GM18505 (cell line): ENCODE data around the gene ILF3.
"Not testable (repeated sequence)": the region's sequence is repeated elsewhere in the genome, so short reads cannot be mapped to it uniquely, and the experiment has no call there.

Source experiments
- ATAC-seq: cut with Tn5 transposase; IDR thresholded peaks from one replicate; pipeline ENCODE4 v1.9.1; 2021; ENCODE audit not compliant: unreplicated experiment
- POLR2A ChIP-seq: IDR thresholded peaks from 4 replicates; pipeline ENCODE4 v1.6.1; 2011; ENCODE audit warnings: borderline replicate concordance; ENCODE audit not compliant: insufficient read depth, insufficient read length; ENCODE audit errors: extremely low read depth

Gene ILF3

DNA sequence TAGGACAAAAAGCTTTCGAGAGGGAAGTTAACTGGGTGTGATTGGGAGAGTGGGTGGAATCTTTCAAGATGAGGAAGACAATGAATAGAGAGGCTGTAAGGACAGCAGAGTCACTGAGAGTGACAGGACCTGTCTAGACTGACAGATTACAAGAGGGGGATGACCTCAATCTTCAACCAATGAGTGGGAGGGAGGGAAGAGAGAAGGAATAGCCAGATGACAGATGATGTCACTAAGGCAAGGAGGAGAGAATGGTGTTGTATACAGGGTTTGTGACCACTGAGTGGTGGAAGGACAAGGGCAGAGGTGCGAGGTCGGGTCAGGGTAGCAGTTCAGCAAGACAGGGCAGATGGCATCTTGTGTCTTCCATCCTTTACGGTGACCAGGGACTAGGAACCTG is 5.8 kb upstream of the ILF3 start:
- TF ChIP-seq POLR2A, result no peak
- ATAC-seq, result no peak

DNA sequence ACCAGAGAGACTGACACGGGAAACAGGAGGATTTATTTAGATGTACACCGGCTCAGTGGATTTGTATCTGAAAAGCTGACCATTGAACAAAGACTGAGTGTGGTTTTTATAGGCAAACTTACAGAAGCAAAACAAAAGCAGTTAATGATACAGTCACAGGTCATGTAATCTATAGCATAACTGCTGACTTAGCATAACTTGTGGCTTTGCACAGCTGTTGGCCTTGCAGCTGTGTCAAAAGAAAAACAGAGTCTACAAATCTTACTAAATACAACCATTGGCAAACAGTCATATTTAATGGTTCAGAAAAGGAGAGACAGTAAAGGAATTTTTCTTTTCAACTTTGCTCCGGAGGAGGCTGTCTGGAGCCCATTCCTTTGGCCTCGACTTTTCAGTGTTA is 2.3 kb upstream of the ILF3 start:
- no peak for ATAC-seq
- no peak for TF ChIP-seq POLR2A

DNA sequence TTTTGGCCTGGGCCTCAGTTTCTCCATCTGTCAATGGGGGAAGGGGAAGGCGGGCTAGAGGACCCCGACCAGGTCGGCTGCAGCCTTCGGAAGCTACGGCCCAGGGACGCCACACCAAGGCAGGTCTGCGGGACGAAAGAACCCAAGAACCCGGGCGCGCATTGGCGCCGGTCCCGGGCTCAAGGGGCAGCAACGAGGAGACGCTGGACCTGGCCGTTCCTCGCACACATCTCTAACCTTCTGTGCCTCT is 739 bp upstream of the ILF3 start:
- ATAC-seq, result no peak

DNA sequence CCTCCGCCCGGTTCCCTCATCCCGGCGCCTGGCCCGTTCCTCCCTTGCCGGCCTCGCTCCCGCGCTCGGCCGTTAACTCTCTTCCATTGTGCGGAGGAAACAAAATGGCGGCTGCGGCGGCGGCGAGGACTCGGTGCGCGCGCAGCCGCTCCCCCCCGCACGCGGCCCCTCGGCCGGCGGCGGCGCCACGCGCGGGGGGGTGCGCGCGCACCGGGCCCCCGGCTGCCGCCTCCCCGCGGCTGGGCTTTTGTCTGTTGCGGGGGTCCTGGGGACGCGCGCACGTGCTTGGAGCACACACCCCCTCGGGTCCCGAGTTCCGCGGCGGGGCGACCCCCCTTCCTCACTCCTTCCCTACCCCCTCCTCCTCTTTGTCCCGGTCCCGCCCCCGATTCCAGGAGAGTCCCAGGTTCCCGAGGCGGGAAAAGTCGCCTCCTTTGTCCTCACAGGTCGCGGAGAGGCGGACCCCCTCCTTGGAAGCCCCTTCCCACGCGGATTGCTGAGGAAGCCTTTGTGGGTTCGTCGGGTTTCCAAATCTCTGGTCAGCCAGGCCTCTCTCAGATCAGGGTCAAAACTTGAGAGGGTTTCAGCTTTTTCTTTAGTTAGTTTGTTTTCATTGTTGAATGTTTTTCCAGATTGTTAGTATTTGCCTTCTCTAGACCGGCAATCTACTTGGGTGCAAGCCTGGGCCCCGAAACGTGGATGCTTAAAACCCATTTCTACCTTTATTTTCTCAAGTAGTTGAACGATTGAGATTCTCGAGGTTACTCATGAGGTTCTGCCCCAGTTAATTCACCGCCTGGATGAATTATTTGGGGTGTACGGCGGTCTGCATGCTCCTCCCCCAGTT is 687 bp downstream of the ILF3 start:
- peak; percentile 27 for ATAC-seq
- TF ChIP-seq POLR2A, result peak; percentile 31

More for the DNA sequence above, 739 bp upstream of the ILF3 start:
- TF ChIP-seq POLR2A, result no peak

DNA sequence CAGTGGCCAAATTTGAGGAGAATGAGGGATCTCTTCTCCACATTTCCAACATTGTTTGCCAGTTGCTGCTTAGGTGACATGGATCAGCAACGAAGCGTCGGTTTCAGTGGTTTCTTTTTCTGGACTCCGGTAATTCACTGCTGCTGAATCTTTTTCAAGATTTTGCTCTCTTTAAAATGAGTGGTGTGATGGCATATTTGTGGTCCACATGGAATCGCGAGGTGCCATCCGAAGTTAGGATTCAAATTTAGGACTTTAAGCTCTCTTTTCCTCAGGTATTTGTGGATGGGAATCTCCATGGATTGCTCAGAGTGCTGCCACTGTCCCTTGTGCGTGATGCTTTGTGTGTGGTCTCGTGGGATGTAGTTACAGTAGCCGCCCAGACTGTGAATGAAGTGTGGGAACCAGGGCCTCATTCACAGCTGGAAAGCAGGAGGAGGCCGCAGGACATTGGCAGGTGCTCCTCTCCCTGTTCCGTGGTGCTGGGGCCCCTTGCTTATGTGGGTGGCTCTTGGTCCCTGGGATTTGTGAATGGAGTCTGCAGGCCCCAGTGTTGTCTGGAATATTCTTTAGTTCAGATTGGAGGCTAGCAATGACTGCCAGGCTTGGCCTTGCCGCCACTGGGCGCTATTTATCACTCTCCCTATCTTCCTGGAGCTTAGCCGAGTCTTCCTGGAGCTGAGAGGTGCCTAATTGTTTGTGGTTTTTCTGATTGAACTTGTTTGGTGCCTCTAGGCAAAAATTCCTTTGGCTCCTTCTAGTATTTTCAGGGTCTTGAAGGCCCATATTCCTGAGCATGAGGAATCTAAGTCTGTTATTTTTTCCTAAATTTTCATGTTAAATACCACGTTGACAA is 1.5 kb downstream of the ILF3 start:
- no peak for TF ChIP-seq POLR2A
- no peak for ATAC-seq

DNA sequence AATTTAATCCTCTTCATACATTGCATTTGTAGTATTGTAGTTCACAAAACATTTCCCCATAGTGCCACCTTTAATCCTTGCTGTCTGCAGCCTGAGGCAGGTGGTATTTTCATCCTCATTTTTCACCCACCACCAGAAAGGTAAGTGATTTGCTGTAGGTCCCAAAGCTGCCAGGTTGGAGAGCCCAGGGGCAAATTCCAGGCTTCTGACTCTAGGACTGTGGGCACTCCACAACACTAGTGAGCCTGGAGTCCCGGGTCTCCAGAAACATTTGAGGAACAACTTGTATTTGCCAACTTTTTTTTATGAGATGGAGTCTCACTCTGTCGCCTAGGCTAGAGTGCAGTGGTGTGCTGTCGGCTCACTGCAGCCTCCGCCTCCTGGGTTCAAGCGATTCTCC is 6.2 kb downstream of the ILF3 start:
- TF ChIP-seq POLR2A, result no peak
- ATAC-seq, result no peak

DNA sequence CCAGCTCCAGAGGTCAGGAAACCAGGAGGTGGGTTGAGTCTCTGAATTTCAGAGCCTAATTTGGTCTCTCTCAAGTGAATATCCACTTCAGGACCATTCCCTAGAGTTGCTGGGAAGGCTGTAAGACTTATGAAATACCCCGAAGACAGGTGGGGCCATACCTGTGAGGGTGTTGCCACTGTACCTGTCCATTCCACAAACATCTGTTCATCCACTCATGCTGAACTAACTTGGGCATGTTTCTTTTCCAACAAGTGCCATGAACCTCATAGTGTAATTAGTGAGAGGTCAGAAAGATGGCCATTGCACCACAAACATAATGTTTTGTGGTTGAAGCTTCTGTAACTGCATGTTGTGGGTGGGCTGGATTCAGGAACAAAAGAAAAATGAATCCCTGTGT is 7.8 kb downstream of the ILF3 start:
- no peak for TF ChIP-seq POLR2A
- ATAC-seq, result no peak

DNA sequence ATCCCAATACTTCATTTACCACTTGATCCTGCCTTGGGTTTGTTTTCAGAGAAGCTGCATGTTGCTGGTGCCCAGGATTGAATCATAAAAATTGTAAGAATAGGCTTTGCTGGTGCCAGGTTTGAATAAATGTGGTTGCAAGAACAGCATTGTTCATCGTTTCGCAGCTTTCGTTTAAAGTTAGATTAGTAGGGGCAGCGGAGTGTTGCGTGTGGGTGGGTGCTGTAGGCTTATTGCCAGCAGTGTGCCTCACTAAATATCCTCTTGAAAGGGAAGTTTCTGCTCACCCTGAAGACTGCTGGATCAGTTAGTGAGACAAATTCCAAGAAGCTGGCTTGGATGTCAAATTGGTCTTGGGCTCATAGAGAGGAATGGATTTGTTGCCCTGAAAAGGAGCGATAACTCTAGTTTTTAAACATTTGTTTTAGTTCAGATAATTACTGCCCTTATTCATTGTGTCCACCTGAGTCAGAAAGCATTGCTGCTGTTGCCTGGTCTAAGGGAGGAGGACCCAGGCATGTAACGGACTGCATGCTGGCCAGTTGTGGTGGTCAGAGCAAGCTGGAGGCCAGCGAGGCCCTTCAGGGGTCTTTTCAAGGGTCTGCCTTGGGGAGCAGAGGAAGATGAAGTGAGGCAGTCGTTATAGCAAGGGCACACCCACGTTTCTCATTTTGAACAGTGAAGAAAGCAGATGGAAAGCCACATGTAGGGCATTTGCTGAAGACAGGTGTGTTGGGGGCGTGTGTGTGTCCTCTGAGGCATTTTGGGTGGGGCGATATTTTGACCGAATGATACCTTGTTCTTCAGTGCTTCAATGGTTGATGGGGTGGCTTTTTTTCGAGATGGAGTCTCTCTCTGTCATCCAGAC is 8.5 kb downstream of the ILF3 start:
- TF ChIP-seq POLR2A, result no peak
- ATAC-seq, result no peak

DNA sequence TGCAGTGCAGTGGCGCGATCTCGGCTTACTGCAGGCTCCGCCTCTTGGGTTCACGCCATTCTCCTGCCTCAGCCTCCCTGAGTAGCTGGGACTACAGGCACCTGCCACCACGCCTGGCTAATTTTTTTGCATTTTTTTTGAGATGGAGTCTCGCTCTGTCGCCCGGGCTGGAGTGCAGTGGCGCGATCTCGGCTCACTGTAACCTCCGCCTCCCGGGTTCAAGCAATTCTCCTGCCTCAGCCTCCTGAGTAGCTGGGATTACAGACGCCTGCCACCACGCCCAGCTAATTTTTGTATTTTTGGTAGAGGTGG is 9.1 kb downstream of the ILF3 start:
- ATAC-seq, result not testable (repeated sequence)

DNA sequence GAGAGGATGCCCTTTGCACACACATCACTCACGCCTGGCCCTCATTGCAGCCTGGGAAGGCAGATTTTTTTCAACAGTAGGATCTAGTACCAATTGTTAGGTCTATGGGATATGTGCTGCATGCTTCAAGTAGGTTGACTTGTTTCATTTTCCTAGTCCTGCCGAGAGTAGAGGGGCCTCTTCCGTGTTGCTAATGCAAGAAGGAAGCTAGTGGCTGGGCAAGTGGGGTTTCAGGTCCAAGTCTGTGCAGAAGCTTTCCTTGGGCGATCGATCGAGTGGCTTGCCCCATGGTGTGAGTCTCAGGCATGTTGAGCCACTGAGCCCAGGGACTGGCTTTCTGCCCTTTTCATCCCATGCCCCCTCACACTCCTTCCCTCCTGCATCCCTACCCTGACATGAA is 13.7 kb downstream of the ILF3 start:
- TF ChIP-seq POLR2A, result no peak
- ATAC-seq, result no peak

DNA sequence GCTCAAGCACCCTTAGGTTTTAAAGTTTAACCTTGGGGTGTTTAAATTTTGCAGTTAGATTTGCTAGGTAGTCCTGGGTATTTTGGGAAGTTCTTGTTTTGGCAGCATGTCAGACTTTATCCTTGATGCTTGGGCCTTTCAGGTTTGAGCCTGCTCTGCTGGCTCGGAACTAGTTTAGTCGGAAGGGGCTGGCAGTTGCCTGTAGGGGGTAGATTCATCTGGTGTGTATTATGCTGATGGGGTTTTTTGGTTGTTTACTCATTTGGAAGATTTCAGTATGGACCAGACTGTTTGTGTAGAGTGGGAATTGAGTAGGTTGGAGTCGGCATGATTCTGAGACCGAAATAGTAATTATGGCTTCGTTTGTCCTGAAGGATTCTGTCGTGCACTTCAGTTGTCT is 15.1 kb downstream of the ILF3 start:
- no peak for ATAC-seq
- no peak for TF ChIP-seq POLR2A

DNA sequence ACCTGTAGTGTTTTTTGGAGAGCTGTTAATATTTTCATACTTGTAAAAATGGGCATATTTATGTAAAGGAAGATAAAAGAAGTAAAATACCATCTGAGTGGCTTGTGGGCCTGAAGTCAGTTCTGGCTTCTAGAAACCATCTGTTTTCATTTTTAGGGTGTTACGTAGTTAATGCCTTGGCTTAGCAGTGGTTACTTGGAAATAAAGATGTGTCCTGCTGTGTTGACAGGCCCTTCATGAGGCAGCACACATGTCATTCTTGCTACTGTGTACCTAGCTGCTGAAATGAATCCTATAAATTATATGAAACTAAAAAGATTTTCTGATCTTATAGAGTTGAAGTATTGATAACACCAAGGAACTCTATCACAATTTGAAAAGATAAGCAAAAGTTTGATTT is 16.0 kb downstream of the ILF3 start:
- no peak for TF ChIP-seq POLR2A
- ATAC-seq, result no peak

DNA sequence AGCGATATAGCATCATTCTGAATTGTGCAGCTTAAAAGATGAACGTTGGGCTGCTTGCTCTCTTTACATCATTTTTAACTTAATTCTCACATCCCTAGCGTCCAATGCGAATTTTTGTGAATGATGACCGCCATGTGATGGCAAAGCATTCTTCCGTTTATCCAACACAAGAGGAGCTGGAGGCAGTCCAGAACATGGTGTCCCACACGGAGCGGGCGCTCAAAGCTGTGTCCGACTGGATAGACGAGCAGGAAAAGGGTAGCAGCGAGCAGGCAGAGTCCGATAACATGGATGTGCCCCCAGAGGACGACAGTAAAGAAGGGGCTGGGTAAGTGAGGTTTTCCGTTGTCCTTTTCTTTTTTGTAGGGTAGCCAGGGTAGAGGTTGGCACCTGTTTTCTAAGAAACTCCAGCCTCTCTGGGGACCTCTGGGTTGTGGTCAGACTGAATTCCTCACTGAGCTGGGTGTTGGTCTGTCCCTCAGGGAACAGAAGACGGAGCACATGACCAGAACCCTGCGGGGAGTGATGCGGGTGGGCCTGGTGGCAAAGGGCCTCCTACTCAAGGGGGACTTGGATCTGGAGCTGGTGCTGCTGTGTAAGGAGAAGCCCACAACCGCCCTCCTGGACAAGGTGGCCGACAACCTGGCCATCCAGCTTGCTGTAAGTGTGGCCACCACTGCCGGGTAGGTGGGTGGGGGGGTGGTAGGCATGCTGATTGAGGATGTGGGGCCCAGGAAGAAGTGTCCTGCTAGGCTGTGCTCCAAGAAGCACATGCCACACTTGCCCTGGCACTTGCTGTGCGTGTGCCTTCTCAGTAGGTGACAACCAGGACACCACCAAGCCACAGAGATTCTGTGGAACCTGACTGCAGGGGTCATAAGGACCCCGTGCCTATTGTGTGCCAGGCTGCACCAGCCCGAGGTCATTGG is 17.0 kb downstream of the ILF3 start:
- TF ChIP-seq POLR2A, result no peak
- ATAC-seq, result no peak

DNA sequence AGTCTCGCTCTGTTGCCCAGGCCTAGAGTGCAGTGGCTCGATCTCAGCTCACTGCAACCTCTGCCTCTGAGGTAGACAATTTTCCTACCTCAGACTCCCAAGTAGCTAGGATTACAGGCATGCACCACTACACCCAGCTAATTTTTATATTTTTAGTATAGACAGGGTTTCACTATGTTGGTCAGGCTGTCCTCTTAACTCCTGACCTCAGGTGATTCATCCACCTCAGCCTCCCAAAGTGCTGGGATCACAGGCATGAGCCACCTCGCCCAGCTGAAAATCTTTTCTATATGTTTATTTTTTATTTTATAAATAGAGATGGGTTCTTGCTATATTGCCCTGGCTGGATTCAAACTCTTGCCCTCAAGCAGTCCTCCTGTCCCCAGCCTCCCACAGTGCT is 17.8 kb downstream of the ILF3 start:
- ATAC-seq, result not testable (repeated sequence)

DNA sequence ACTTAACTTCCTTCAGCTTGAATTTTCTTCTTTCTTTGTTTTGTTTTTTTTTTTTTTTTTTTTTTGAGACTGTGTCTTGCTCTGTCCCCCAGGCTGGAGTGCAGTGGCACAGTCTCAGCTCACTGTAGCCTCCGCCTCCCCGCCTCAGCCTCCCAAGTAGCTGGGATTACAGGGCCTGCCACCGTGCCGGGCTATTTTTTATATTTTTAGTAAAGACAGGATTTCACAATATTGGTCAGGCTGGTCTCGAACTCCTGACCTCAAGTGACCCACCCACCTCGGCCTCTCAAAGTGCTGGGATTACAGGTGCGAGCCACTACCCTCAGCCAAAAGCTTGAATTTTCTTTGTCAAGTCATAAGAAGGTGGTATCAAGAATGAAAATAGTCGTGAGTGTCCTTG is 21.1 kb downstream of the ILF3 start:
- ATAC-seq, result not testable (repeated sequence)
